PC-9 (cell line): ENCODE data around the gene PTEN.

Experiments used
- CTCF ChIP-seq: fragments of 200-600 bp; sonication (generic); conservative IDR thresholded peaks from 2 replicates; pipeline ENCODE4 v1.6.1; 2017; ENCODE audit warnings: mixed run types, antibody characterized with exemption, mild to moderate bottlenecking, moderate library complexity
- EZH2 ChIP-seq: fragments of 200-600 bp; sonication (generic); IDR thresholded peaks from 2 replicates; pipeline ENCODE4 v1.8.0; 2017; ENCODE audit warnings: antibody characterized with exemption, low read depth

GRCh38 chr10:87940210-87940609 lies 76.8 kb downstream of the PTEN start:
- TF ChIP-seq EZH2, result no peak
- no peak for TF ChIP-seq CTCF
